K562 (cell line): Measurements from ENCODE around the gene RYK. TPM values are rescaled to one million over a fixed set of nuclear protein-coding genes. Genes with fewer than 3 reads are reported as not detected.
A peak's percentile ranks its signal among the peaks of the same experiment; 100 is the strongest.

ENCODE experiments used
- ATF4 ChIP-seq: fragments of 450-650 bp; formaldehyde crosslinking; IDR thresholded peaks from 2 replicates; pipeline ENCODE4 v1.4.0; 2022; ENCODE audit warnings: mild to moderate bottlenecking, moderate library complexity
- BCOR ChIP-seq: fragments of 450-650 bp; IDR thresholded peaks from 2 replicates; pipeline ENCODE4 v1.6.1; 2016
- CEBPG ChIP-seq, 3 experiments: fragments of 200-800 bp in 1 of 3; sonication (Bioruptor generic) in 1 of 3; sonication (generic) in 1 of 3; formaldehyde crosslinking in 1 of 3; IDR thresholded peaks in 2 of 3; conservative IDR thresholded peaks in 1 of 3; 2 replicates each; pipeline versions ENCODE4 v1.6.1 to v1.8.0; 2016 to 2022; ENCODE audit warnings: missing compliant biosample characterization in 2 of 3, missing genetic modification characterization in 2 of 3, mild to moderate bottlenecking in 1 of 3, missing genetic modification reagents in 1 of 3
- EZH2 ChIP-seq: IDR thresholded peaks from 2 replicates; pipeline ENCODE4 v1.6.1; 2012; ENCODE audit warnings: low read depth, mild to moderate bottlenecking, inconsistent platforms, low read length, borderline replicate concordance
- GABPB1 ChIP-seq: sonication (generic); formaldehyde crosslinking; IDR thresholded peaks from 2 replicates; pipeline ENCODE4 v1.8.0; 2022; ENCODE audit warnings: mild to moderate bottlenecking, missing genetic modification reagents
- HIVEP1 ChIP-seq: fragments of 250-450 bp; sonication (Bioruptor Pico); IDR thresholded peaks from 2 replicates; pipeline ENCODE4 v1.4.0; 2020; ENCODE audit warnings: mild to moderate bottlenecking
- HNRNPL ChIP-seq: fragments of 200-400 bp; formaldehyde crosslinking; IDR thresholded peaks from 2 replicates; pipeline ENCODE4 v1.6.1; 2017; ENCODE audit warnings: low read depth, mild to moderate bottlenecking, low read length
- IRF9 ChIP-seq: fragments of 450-650 bp; IDR thresholded peaks from 2 replicates; pipeline ENCODE4 v1.6.1; 2016; ENCODE audit warnings: missing biosample characterization, missing genetic modification characterization
- KDM4B ChIP-seq, 2 experiments: fragments of 450-650 bp in 1 of 2; sonication (generic) in 1 of 2; IDR thresholded peaks; 2 replicates each; pipeline ENCODE4 v1.6.1; 2016 to 2017; ENCODE audit warnings: borderline replicate concordance in 2 of 2, antibody characterized with exemption in 1 of 2, low read depth in 1 of 2, mild to moderate bottlenecking in 1 of 2
- L3MBTL2 ChIP-seq: fragments of 450-650 bp; IDR thresholded peaks from 2 replicates; pipeline ENCODE4 v1.6.1; 2016; ENCODE audit warnings: mild to moderate bottlenecking, moderate library complexity
- NFE2 ChIP-seq: IDR thresholded peaks from 2 replicates; pipeline ENCODE4 v1.6.1; 2014; ENCODE audit warnings: antibody characterized with exemption, low read depth
- POLR3A ChIP-seq: IDR thresholded peaks from 2 replicates; pipeline ENCODE4 v1.6.1; 2011; ENCODE audit warnings: borderline replicate concordance, mild to moderate bottlenecking, moderate library complexity; ENCODE audit not compliant: insufficient read length, insufficient read depth; ENCODE audit errors: extremely low read depth
- PRDM10 ChIP-seq: fragments of 450-650 bp; IDR thresholded peaks from 2 replicates; pipeline ENCODE4 v1.6.1; 2018; ENCODE audit not compliant: partially characterized antibody
- PREB ChIP-seq: sonication (generic); formaldehyde crosslinking; IDR thresholded peaks from 2 replicates; pipeline ENCODE4 v1.8.1; 2023; ENCODE audit warnings: mild to moderate bottlenecking, missing genetic modification reagents
- RBM39 ChIP-seq: fragments of 200-400 bp; formaldehyde crosslinking; optimal IDR thresholded peaks from 2 replicates; pipeline ENCODE3; 2018; ENCODE audit warnings: low read depth, low read length
- RFX1 ChIP-seq: fragments of 450-650 bp; IDR thresholded peaks from 2 replicates; pipeline ENCODE4 v1.6.1; 2016; ENCODE audit warnings: mild to moderate bottlenecking, moderate library complexity
- SMAD2 ChIP-seq: fragments of 150-350 bp; IDR thresholded peaks from 2 replicates; pipeline ENCODE4 v1.6.1; 2014; ENCODE audit warnings: low read depth, mild to moderate bottlenecking, low read length
- THRA ChIP-seq: fragments of 450-650 bp; IDR thresholded peaks from 2 replicates; pipeline ENCODE4 v1.6.1; 2017; ENCODE audit warnings: mild to moderate bottlenecking, moderate library complexity
- ZNF23 ChIP-seq: fragments of 250-450 bp; sonication (Bioruptor Pico); IDR thresholded peaks from 2 replicates; pipeline ENCODE4 v1.4.0; 2020; ENCODE audit warnings: mild to moderate bottlenecking
- ZNF316 ChIP-seq: fragments of 450-650 bp; IDR thresholded peaks from 2 replicates; pipeline ENCODE4 v1.6.1; 2016
- ZNF41 ChIP-seq: fragments of 250-450 bp; sonication (Bioruptor Pico); conservative IDR thresholded peaks from 2 replicates; pipeline ENCODE4 v1.4.0; 2020; ENCODE audit warnings: mild to moderate bottlenecking
- polyA plus RNA-seq, 8 experiments: library from polyadenylated mRNA; depleted of rRNA in 4 of 8; stranded (reverse) in 5 of 8; unstranded in 3 of 8; fragments of >200 nt; fragmentation: Nextera tagmentation in 2 of 8; fragmentation: Illumina TruSeq in 1 of 8; extraction: Ambion mirVana in 2 of 8; extraction: Trizol in 1 of 8; gene quantifications; 2 replicates each; pipeline versions ENCODE4 v1.2.1 to v1.2.3, GENCODE V29; 2011 to 2014; ENCODE audit warnings: inconsistent platforms in 1 of 8, missing spikeins in 1 of 8
- total RNA-seq, 7 experiments: library from RNA; depleted of rRNA in 6 of 7; stranded (reverse); fragments of >200 nt in 6 of 7; fragmentation: Illumina TruSeq in 2 of 7; extraction: Trizol in 2 of 7; gene quantifications; 2 replicates each; pipeline versions ENCODE4 v1.2.1 to v1.2.3, GENCODE V29; 2011 to 2021; ENCODE audit warnings: low replicate concordance in 1 of 7

The RYK gene
- total and polyA plus RNA-seq, 9 of the 15 experiments (the other 6 are each of a cell fraction or from before 2014, with no cell fraction given), result 4.2 to 29.5 (median 16.6) TPM

- TF ChIP-seq KDM4B (IDR thresholded peaks at IDR 0.05; ENCODE audit: borderline replicate concordance in 2 of 2, low read depth in 1 of 2) (no peak), ZNF23 (CRISPR knock-in tag) (no peak), NFE2 (no peak), ZNF316 (no peak), BCOR (no peak), SMAD2 (no peak), RBM39 (no peak), PREB (CRISPR knock-in tag) (no peak), THRA (no peak), ATF4 (no peak), HIVEP1 (CRISPR knock-in tag) (no peak), GABPB1 (no peak), POLR3A (no peak), EZH2 (no peak), HNRNPL (no peak), CEBPG (CRISPR knock-in tag; IDR thresholded peaks at IDR 0.05) (no peak), CEBPG (tag; conservative IDR thresholded peaks at IDR 0.05 in 1 of 2, IDR thresholded peaks at IDR 0.05 in 1 of 2) (no peak), IRF9 (tag) (no peak), PRDM10 (no peak), ZNF41 (CRISPR knock-in tag) (no peak), L3MBTL2 (peak; percentile 74), RFX1 (no peak)
Observed at GRCh38 chr3:134250717-134251220, at the start of gene RYK (continued).
